K562 (cell line): ENCODE data around the gene BBLN. TPM values are rescaled to one million over a fixed set of nuclear protein-coding genes. Genes with fewer than 3 reads are reported as not detected.

Experiments
- DMBX1 ChIP-seq: fragments of 250-450 bp; sonication (Bioruptor Pico); IDR thresholded peaks from 2 replicates; pipeline ENCODE4 v1.8.0; 2022; ENCODE audit warnings: inconsistent platforms, mild to moderate bottlenecking, moderate library complexity, borderline replicate concordance
- HDAC8 ChIP-seq: fragments of 450-650 bp; IDR thresholded peaks from 2 replicates; pipeline ENCODE4 v1.6.1; 2016; ENCODE audit warnings: mild to moderate bottlenecking, missing genetic modification characterization, moderate library complexity, missing compliant biosample characterization
- HMGXB4 ChIP-seq: sonication (generic); formaldehyde crosslinking; IDR thresholded peaks from 2 replicates; pipeline ENCODE4 v1.8.1; 2023; ENCODE audit warnings: mild to moderate bottlenecking, missing genetic modification reagents
- HOMEZ ChIP-seq: fragments of 250-450 bp; sonication (Bioruptor Pico); IDR thresholded peaks from 2 replicates; pipeline ENCODE4 v1.4.0; 2020; ENCODE audit warnings: mild to moderate bottlenecking, moderate library complexity
- MED1 ChIP-seq: sonication (generic); formaldehyde crosslinking; IDR thresholded peaks from 2 replicates; pipeline ENCODE4 v1.8.1; 2023; ENCODE audit warnings: missing genetic modification reagents, borderline replicate concordance
- MXD1 ChIP-seq: fragments of 250-450 bp; sonication (Bioruptor Pico); IDR thresholded peaks from 2 replicates; pipeline ENCODE4 v1.8.0; 2021; ENCODE audit warnings: borderline replicate concordance, mild to moderate bottlenecking, moderate library complexity; ENCODE audit not compliant: poor library complexity, severe bottlenecking
- NCOA2 ChIP-seq, 2 experiments: fragments of 450-650 bp; IDR thresholded peaks; 2 replicates each; pipeline ENCODE4 v1.6.1; 2018; ENCODE audit warnings: mild to moderate bottlenecking in 2 of 2, moderate library complexity in 1 of 2; ENCODE audit not compliant: partially characterized antibody in 2 of 2
- NR4A1 ChIP-seq, 2 experiments: fragments of 250-450 bp in 1 of 2; fragments of 450-650 bp in 1 of 2; sonication (Bioruptor Pico) in 1 of 2; IDR thresholded peaks; 2 replicates each; pipeline versions ENCODE4 v1.4.0 to v1.6.1; 2016 to 2020; ENCODE audit warnings: mild to moderate bottlenecking in 2 of 2, missing compliant biosample characterization in 1 of 2, missing genetic modification characterization in 1 of 2, moderate library complexity in 1 of 2
- PHB ChIP-seq: fragments of 250-450 bp; sonication (Bioruptor Pico); IDR thresholded peaks from 2 replicates; pipeline ENCODE4 v1.5.0; 2021
- SETDB1 ChIP-seq: IDR thresholded peaks from one replicate; pipeline ENCODE4 v1.6.1; 2012; ENCODE audit warnings: low read length, control low read depth, inconsistent platforms
- SMAD4 ChIP-seq: fragments of 250-450 bp; sonication (Bioruptor Pico); conservative IDR thresholded peaks from 2 replicates; pipeline ENCODE4 v1.8.0; 2021; ENCODE audit warnings: inconsistent platforms, mild to moderate bottlenecking, moderate library complexity
- TEAD1 ChIP-seq, 2 experiments: fragments of 450-650 bp in 1 of 2; sonication (generic) in 1 of 2; formaldehyde crosslinking; IDR thresholded peaks; 2 replicates each; pipeline versions ENCODE4 v1.4.0 to v1.8.0; 2020 to 2022; ENCODE audit warnings: mild to moderate bottlenecking in 2 of 2, missing genetic modification reagents in 1 of 2
- ZNF121 ChIP-seq: sonication (generic); formaldehyde crosslinking; conservative IDR thresholded peaks from 2 replicates; pipeline ENCODE4 v1.8.0; 2022; ENCODE audit warnings: missing genetic modification reagents
- ZNF3 ChIP-seq: fragments of 250-450 bp; sonication (Bioruptor Pico); IDR thresholded peaks from 2 replicates; pipeline ENCODE4 v1.5.0; 2021; ENCODE audit warnings: mild to moderate bottlenecking, moderate library complexity
- polyA plus RNA-seq, 8 experiments: library from polyadenylated mRNA; depleted of rRNA in 4 of 8; stranded (reverse) in 5 of 8; unstranded in 3 of 8; fragments of >200 nt; fragmentation: Nextera tagmentation in 2 of 8; fragmentation: Illumina TruSeq in 1 of 8; extraction: Ambion mirVana in 2 of 8; extraction: Trizol in 1 of 8; gene quantifications; 2 replicates each; pipeline versions ENCODE4 v1.2.1 to v1.2.3, GENCODE V29; 2011 to 2014; ENCODE audit warnings: inconsistent platforms in 1 of 8, missing spikeins in 1 of 8
- total RNA-seq, 7 experiments: library from RNA; depleted of rRNA in 6 of 7; stranded (reverse); fragments of >200 nt in 6 of 7; fragmentation: Illumina TruSeq in 2 of 7; extraction: Trizol in 2 of 7; gene quantifications; 2 replicates each; pipeline versions ENCODE4 v1.2.1 to v1.2.3, GENCODE V29; 2011 to 2021; ENCODE audit warnings: low replicate concordance in 1 of 7
- TF ChIP-seq, protein P1 (sequence below): fragments of 250-450 bp; sonication (Bioruptor Pico); IDR thresholded peaks from 2 replicates; pipeline ENCODE4 v1.4.0; 2020; ENCODE audit warnings: mild to moderate bottlenecking, moderate library complexity

The BBLN gene
- total and polyA plus RNA-seq, 9 of the 15 experiments (the other 6 are each of a cell fraction or from before 2014, with no cell fraction given) = 4.2 to 331 (median 87.1) TPM

DNA sequence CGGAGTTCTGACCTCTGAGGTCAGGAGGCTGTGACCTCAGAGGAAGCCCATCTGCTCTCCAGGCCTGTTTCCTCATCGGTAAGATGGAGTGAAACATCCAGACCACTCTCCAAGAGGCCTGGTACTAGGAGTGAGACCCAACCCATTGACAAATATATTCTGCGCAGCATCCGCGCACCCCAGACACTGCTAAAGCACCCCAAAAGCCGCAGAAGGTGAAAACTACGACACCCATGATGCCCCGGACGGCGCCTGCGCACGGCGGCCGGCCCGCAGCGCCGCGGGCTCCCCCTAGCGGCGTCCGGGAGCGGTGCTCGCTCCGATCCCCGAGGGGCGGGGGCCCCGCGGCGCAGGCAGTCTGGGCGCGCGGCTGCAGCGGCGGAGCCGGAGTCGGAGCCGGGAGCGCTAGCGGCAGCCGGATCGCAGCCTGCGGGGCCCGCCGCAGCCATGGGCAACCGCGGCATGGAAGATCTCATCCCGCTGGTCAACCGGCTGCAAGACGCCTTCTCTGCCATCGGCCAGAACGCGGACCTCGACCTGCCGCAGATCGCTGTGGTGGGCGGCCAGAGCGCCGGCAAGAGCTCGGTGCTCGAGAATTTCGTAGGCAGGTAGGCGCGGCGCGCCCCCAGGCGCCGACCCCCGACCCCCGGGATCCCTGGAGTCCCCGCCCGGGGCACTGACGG, 43.1 kb downstream of the BBLN start, which contains the start of gene DNM1 (continued):
- TF ChIP-seq HOMEZ (CRISPR knock-in tag) (no peak), SETDB1 (no peak), NR4A1 (CRISPR knock-in tag; IDR thresholded peaks at IDR 0.05) (peak; percentile 58; the same call in 1 of the 2 replicates), NR4A1 (tag; IDR thresholded peaks at IDR 0.05) (peak; percentile 89), MED1 (CRISPR knock-in tag) (no peak), ZNF3 (CRISPR knock-in tag) (no peak), DMBX1 (CRISPR knock-in tag) (peak; percentile 90), TEAD1 (CRISPR knock-in tag; IDR thresholded peaks at IDR 0.05) (0 out of 4 replicates have a peak, but pooled peaks of 1 of the 2 experiments have one; percentile 41), NCOA2 (IDR thresholded peaks at IDR 0.05; ENCODE audit: partially characterized antibody in 2 of 2) (no peak), HDAC8 (tag) (peak; percentile 87; the same call in 1 of the 2 replicates), PHB (CRISPR knock-in tag) (no peak), MXD1 (peak; percentile 59), SMAD4 (CRISPR knock-in tag) (peak; percentile 97), HMGXB4 (CRISPR knock-in tag) (peak; percentile 65; the same call in 1 of the 2 replicates), ZNF121 (CRISPR knock-in tag) (no peak)
- TF ChIP-seq, protein P1, sequence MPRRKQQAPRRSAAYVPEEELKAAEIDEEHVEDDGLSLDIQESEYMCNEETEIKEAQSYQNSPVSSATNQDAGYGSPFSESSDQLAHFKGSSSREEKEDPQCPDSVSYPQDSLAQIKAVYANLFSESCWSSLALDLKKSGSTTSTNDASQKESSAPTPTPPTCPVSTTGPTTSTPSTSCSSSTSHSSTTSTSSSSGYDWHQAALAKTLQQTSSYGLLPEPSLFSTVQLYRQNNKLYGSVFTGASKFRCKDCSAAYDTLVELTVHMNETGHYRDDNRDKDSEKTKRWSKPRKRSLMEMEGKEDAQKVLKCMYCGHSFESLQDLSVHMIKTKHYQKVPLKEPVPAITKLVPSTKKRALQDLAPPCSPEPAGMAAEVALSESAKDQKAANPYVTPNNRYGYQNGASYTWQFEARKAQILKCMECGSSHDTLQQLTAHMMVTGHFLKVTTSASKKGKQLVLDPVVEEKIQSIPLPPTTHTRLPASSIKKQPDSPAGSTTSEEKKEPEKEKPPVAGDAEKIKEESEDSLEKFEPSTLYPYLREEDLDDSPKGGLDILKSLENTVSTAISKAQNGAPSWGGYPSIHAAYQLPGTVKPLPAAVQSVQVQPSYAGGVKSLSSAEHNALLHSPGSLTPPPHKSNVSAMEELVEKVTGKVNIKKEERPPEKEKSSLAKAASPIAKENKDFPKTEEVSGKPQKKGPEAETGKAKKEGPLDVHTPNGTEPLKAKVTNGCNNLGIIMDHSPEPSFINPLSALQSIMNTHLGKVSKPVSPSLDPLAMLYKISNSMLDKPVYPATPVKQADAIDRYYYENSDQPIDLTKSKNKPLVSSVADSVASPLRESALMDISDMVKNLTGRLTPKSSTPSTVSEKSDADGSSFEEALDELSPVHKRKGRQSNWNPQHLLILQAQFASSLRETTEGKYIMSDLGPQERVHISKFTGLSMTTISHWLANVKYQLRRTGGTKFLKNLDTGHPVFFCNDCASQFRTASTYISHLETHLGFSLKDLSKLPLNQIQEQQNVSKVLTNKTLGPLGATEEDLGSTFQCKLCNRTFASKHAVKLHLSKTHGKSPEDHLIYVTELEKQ (CRISPR knock-in tag) = no peak
